ENCODE results near the gene LAMB1.

- TF ChIP-seq POLR2AphosphoS5 (IDR thresholded peaks at IDR 0.05; ENCODE audit: borderline replicate concordance, low read depth, low read length) (no peak), EZH2 (IDR thresholded peaks at IDR 0.05) (no peak)
These were observed 45.5 kb upstream of the LAMB1 start for GRCh38 chr7:108048422-108048821.

Measured in SK-N-MC (cell line).